Progenitor cell of endocrine pancreas (in vitro differentiated cells): ENCODE measurements around the gene COPG2. TPM values are rescaled to one million over a fixed set of nuclear protein-coding genes. Genes with fewer than 3 reads are reported as not detected.
"Not testable (repeated sequence)": the region's sequence is repeated elsewhere in the genome, so short reads cannot be mapped to it uniquely, and the experiment has no call there.

ENCODE experiments used
- DNase-seq: peaks from one replicate; pipeline ENCODE4 v3.0.0; 2021; ENCODE audit warnings: low spot score; ENCODE audit not compliant: unreplicated experiment
- H3K27ac Mint-ChIP-seq: 2 replicates; pipeline ENCODE4 v1.8.0; 2021; ENCODE audit warnings: mild to moderate bottlenecking, moderate library complexity, mixed read lengths
- H3K27me3 Mint-ChIP-seq: 2 replicates; pipeline ENCODE4 v1.8.0; 2021; ENCODE audit warnings: mixed read lengths
- H3K36me3 Mint-ChIP-seq: 2 replicates; pipeline ENCODE4 v1.8.0; 2022; ENCODE audit warnings: mixed read lengths; ENCODE audit not compliant: insufficient read depth
- H3K4me1 Mint-ChIP-seq: 2 replicates; pipeline ENCODE4 v1.8.0; 2021; ENCODE audit warnings: low read depth, mixed read lengths
- H3K4me3 Mint-ChIP-seq: 2 replicates; pipeline ENCODE4 v1.8.0; 2021; ENCODE audit warnings: low read depth, mild to moderate bottlenecking, moderate library complexity, mixed read lengths
- H3K9me3 Mint-ChIP-seq: 2 replicates; pipeline ENCODE4 v1.8.0; 2021; ENCODE audit warnings: low read depth, mixed read lengths
- CTCF ChIP-seq: fragments of 200-600 bp; sonication (generic); IDR thresholded peaks from one replicate; pipeline ENCODE4 v1.5.0; 2021; ENCODE audit warnings: antibody characterized with exemption, mild to moderate bottlenecking; ENCODE audit not compliant: unreplicated experiment
- total RNA-seq: library from RNA; stranded (reverse); gene quantifications from 2 replicates; pipeline ENCODE4 v1.2.1, GENCODE V29; 2021

The COPG2 gene
- total RNA-seq, 1 donor from 2014 or later, result 57.6 TPM

DNA sequence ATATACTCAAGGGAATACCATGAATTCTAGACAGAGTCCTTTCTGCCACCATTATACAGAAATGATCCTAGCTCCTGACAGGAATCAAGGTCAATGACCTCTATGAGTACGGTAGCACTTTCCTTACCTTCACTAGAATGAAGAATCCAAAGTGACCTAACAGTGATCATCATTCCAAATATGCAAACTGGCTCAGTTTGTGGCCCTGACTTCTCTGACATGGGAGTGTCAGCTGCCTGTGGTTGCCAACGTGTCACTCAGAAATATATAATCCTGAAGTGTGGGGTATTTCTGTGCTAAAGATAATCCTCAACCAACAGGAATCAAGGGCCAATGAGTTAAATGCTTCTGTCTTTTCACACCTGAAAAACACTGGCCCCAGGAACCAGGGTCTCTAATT, 45.7 kb downstream of the COPG2 start:
- no peak for TF ChIP-seq CTCF
- no peak for DNase-seq
- Mint-ChIP-seq H3K36me3 (peaks cover 45% of the 10 kb centered on the region), H3K4me1 (no peaks in the 10 kb centered on the region), H3K9me3 (peaks cover 22% of the 10 kb centered on the region), H3K4me3 (no peak overlapping the region), H3K27ac (no peak overlapping the region), H3K27me3 (no peaks in the 10 kb centered on the region)

GRCh38 chr7:130615583-130615982, 53.0 kb downstream of the COPG2 start:
- no peak overlapping the region for H3K27ac Mint-ChIP-seq
- H3K4me1 Mint-ChIP-seq, result peaks cover 11% of the 10 kb centered on the region
- peaks cover 5% of the 10 kb centered on the region for H3K9me3 Mint-ChIP-seq
- TF ChIP-seq CTCF, result no peak
- DNase-seq, result no peak
- peaks cover 43% of the 10 kb centered on the region for H3K36me3 Mint-ChIP-seq
- H3K27me3 Mint-ChIP-seq, result no peaks in the 10 kb centered on the region
- no peak overlapping the region for H3K4me3 Mint-ChIP-seq

- peaks cover 5% of the 10 kb centered on the region for H3K9me3 Mint-ChIP-seq
Measured at GRCh38 chr7:130614449-130614848, 54.1 kb downstream of the COPG2 start.

GRCh38 chr7:130611218-130611617, 57.3 kb downstream of the COPG2 start:
- no peak overlapping the region for H3K27ac Mint-ChIP-seq

More at GRCh38 chr7:130614449-130614848, 54.1 kb downstream of the COPG2 start:
- peaks cover 16% of the 10 kb centered on the region for H3K4me1 Mint-ChIP-seq
- no peak for DNase-seq
- H3K36me3 Mint-ChIP-seq, result peaks cover 46% of the 10 kb centered on the region
- peak overlapping the region; percentile 41 for H3K27ac Mint-ChIP-seq
- no peak overlapping the region for H3K4me3 Mint-ChIP-seq
- H3K27me3 Mint-ChIP-seq, result no peaks in the 10 kb centered on the region
- no peak for TF ChIP-seq CTCF

DNA sequence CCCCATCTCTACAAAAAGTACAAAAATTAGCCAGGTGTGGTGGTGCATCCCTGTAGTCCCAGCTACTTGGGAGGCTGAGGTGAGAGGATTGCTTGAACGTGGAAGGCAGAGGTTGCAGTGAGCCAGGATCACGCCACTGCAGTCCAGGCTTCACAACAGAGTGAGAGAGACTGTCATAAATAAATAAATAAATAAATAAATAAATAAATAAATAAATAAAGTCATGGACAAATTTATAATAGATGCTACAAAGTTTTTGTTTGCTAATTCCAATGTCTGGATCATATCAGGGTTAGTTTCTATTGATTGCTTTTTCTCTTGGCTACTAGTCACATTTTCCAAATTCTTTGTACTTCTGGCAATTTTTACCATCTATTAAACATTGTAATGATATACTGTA, 61.5 kb downstream of the COPG2 start:
- DNase-seq, H3K9me3 Mint-ChIP-seq: not testable (repeated sequence)

More at GRCh38 chr7:130611218-130611617, 57.3 kb downstream of the COPG2 start:
- Mint-ChIP-seq H3K4me1 (peaks cover 16% of the 10 kb centered on the region), H3K4me3 (no peak overlapping the region), H3K9me3 (peaks cover 5% of the 10 kb centered on the region), H3K36me3 (peaks cover 58% of the 10 kb centered on the region), H3K27me3 (no peaks in the 10 kb centered on the region)
- no peak for TF ChIP-seq CTCF
- no peak for DNase-seq

DNA sequence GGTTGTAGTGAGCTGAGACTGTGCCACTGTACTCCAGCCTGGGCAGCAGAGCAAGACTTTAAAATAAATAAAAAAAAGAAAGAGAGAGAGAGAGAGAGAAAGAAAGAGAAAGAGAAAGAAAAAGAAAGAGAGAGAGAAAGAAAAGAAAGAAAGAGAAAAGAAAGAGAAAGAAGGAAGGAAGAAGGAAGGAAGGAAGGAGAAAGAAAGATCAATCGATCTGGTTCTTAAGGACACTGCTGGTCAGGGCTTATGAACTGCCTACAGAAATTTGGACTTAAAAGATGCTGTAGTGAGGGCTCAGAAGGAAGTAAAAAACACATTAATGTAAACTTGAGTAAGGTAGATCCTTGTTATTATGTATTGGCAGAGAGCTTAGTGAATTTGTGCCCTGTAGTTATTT, 62.4 kb downstream of the COPG2 start:
- peaks cover 6% of the 10 kb centered on the region for H3K4me1 Mint-ChIP-seq
- peaks cover 10% of the 10 kb centered on the region for H3K9me3 Mint-ChIP-seq
- no peak for TF ChIP-seq CTCF
- H3K36me3 Mint-ChIP-seq, result peaks cover 50% of the 10 kb centered on the region
- H3K27me3 Mint-ChIP-seq, result no peaks in the 10 kb centered on the region
- DNase-seq, result no peak
- no peak overlapping the region for H3K4me3 Mint-ChIP-seq
- H3K27ac Mint-ChIP-seq, result no peak overlapping the region

More for the DNA sequence above, 61.5 kb downstream of the COPG2 start:
- Mint-ChIP-seq H3K36me3 (peaks cover 51% of the 10 kb centered on the region), H3K4me1 (peaks cover 10% of the 10 kb centered on the region)
- H3K27ac Mint-ChIP-seq, H3K4me3 Mint-ChIP-seq, H3K27me3 Mint-ChIP-seq: not testable (repeated sequence)
